ENCODE measurements around the gene KCNIP3. TPM values are rescaled to one million over a fixed set of nuclear protein-coding genes. Genes with fewer than 3 reads are reported as not detected.

The KCNIP3 gene
- total and polyA plus RNA-seq, 9 of the 15 experiments (the other 6 are each of a cell fraction or from before 2014, with no cell fraction given), result 0.04 TPM; not detected in 8

DNA sequence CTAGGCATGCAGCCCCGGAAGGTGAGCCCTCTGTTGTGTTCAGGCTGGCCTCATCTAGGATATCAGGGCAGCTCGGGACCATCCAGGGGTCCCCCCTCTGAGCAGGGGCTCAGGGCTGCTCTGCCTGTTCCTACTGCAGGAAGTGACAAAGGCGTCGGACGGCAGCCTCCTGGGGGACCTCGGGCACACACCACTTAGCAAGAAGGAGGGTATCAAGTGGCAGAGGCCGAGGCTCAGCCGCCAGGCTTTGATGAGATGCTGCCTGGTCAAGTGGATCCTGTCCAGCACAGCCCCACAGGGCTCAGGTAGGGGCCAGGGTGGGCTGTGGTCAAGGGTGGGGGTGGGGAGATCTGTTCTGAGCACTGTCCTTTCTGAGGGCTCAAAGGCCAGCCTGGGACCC is 13.1 kb downstream of the KCNIP3 start (continued):
- TF ChIP-seq, protein P1, sequence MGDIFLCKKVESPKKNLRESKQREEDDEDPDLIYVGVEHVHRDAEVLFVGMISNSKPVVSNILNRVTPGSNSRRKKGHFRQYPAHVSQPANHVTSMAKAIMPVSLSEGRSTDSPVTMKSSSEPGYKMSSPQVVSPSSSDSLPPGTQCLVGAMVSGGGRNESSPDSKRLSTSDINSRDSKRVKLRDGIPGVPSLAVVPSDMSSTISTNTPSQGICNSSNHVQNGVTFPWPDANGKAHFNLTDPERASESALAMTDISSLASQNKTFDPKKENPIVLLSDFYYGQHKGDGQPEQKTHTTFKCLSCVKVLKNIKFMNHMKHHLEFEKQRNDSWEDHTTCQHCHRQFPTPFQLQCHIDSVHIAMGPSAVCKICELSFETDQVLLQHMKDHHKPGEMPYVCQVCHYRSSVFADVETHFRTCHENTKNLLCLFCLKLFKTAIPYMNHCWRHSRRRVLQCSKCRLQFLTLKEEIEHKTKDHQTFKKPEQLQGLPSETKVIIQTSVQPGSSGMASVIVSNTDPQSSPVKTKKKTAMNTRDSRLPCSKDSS (IDR thresholded peaks at IDR 0.05; ENCODE audit: low read depth, partially characterized antibody), result no peak
- TF ChIP-seq PHF21A (IDR thresholded peaks at IDR 0.05; ENCODE audit: borderline replicate concordance, low read depth), result no peak
- TF ChIP-seq FOXP1 (CRISPR knock-in tag; IDR thresholded peaks at IDR 0.05), result no peak
- TF ChIP-seq NFRKB (IDR thresholded peaks at IDR 0.05; ENCODE audit: low read depth), result no peak
- TF ChIP-seq, protein P2, sequence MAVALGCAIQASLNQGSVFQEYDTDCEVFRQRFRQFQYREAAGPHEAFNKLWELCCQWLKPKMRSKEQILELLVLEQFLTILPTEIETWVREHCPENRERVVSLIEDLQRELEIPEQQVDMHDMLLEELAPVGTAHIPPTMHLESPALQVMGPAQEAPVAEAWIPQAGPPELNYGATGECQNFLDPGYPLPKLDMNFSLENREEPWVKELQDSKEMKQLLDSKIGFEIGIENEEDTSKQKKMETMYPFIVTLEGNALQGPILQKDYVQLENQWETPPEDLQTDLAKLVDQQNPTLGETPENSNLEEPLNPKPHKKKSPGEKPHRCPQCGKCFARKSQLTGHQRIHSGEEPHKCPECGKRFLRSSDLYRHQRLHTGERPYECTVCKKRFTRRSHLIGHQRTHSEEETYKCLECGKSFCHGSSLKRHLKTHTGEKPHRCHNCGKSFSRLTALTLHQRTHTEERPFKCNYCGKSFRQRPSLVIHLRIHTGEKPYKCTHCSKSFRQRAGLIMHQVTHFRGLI (CRISPR knock-in tag; IDR thresholded peaks at IDR 0.05), result no peak
- TF ChIP-seq JUND (IDR thresholded peaks at IDR 0.05; ENCODE audit: borderline replicate concordance, low read depth, low read length), result no peak
- TF ChIP-seq JUND (tag; IDR thresholded peaks at IDR 0.05; ENCODE audit: borderline replicate concordance, low read depth, low read length), result no peak
- TF ChIP-seq NEUROD1 (IDR thresholded peaks at IDR 0.05; ENCODE audit: borderline replicate concordance, low read depth, low read length, partially characterized antibody), result no peak
- TF ChIP-seq ZBED1 (IDR thresholded peaks at IDR 0.05), result no peak
- TF ChIP-seq TOE1 (IDR thresholded peaks at IDR 0.05; ENCODE audit: borderline replicate concordance), result no peak
- TF ChIP-seq TOE1 (CRISPR knock-in tag; IDR thresholded peaks at IDR 0.05; ENCODE audit: borderline replicate concordance, low read depth), result no peak
- no peak for TF ChIP-seq ZNF184 (CRISPR knock-in tag; IDR thresholded peaks at IDR 0.05)
- no peak for TF ChIP-seq BHLHE40 (IDR thresholded peaks at IDR 0.05; ENCODE audit: low read length)
- no peak for TF ChIP-seq ZC3H4 (CRISPR knock-in tag; IDR thresholded peaks at IDR 0.05; ENCODE audit: borderline replicate concordance)
- TF ChIP-seq SUPT5H (IDR thresholded peaks at IDR 0.05), result no peak

Data from K562 (cell line).